Measurements from ENCODE around the gene PTPRG.

PTPRG gene

DNA sequence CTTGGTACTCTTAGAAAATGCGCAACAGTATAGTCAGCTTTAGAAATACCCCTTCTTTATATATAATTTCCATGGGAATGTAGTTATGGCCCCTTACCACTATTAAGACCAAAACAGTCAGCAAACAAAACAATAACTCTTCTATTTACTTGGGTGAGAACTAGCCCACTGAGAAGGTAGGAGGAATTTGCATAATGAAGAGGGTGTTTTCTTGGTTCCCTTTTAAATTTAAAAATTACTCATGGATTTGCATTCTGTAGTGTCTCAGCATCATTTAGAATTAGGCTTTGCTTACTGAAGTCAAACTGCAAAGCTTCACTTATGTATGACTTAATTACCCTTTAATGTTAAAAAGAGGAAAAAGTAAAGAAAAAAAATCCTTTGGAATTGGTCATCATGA lies 350.8 kb downstream of the PTPRG start:
- DNase-seq (ENCODE audit: low read depth) = no peak
- no peak overlapping the region for H3K4me3 ChIP-seq (ENCODE audit: low read length)
- no peak for TF ChIP-seq CTCF (IDR thresholded peaks at IDR 0.05; ENCODE audit: insufficient read depth, low read depth, low read length, missing control alignments)

GRCh38 chr3:61913701-61914100 lies 352.3 kb downstream of the PTPRG start:
- H3K4me3 ChIP-seq (ENCODE audit: low read length) = no peak overlapping the region
- peak; percentile 31 for DNase-seq (ENCODE audit: low read depth)
- no peak for TF ChIP-seq CTCF (IDR thresholded peaks at IDR 0.05; ENCODE audit: insufficient read depth, low read depth, low read length, missing control alignments)

- no peak for DNase-seq (ENCODE audit: low read depth)
- TF ChIP-seq CTCF (IDR thresholded peaks at IDR 0.05; ENCODE audit: insufficient read depth, low read depth, low read length, missing control alignments) = no peak
- no peak overlapping the region for H3K4me3 ChIP-seq (ENCODE audit: low read length)
These were observed 352.9 kb downstream of the PTPRG start for GRCh38 chr3:61914276-61914675.

DNA sequence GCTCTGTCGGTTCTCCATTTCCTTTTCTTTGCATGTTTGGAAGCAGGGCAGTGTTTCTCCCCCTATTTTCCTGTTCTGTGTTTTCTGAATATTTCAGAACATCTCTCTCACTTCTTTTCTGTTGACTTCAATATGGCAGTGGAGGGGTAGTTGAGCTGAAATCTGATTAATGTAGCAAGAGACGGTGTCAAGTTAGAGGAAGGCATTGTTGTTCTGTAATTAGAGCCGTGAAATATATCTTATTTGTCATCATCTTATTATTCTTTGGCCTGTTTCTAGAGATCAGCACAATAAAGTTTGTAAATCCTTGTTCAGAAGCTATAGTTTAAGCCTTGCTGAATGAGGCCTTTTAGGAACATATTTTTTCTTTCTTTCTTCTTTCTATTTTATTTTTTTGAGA lies 353.9 kb downstream of the PTPRG start:
- TF ChIP-seq CTCF (IDR thresholded peaks at IDR 0.05; ENCODE audit: insufficient read depth, low read depth, low read length, missing control alignments) = no peak
- DNase-seq (ENCODE audit: low read depth) = no peak
- H3K4me3 ChIP-seq (ENCODE audit: low read length) = no peak overlapping the region

DNA sequence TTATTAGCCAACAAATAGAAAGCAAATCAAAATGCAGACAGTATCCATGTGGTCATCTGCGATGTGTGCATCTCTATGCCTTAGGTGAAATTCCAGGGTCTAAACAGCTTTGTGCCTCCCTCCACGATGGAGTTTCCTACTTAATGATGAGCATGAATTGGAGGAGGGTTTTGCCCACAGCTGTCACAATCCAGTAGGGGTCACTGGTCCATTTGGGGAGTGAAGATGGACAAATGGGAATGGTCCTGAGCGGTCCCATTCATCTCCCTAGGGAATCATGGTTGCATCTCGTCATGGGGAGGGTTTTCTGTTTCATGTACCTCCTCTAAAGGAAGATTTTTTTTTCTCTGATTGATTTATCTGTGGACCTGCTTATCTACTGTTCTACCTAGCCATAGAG lies 358.0 kb downstream of the PTPRG start:
- H3K4me3 ChIP-seq (ENCODE audit: low read length) = no peak overlapping the region
- no peak for TF ChIP-seq CTCF (IDR thresholded peaks at IDR 0.05; ENCODE audit: insufficient read depth, low read depth, low read length, missing control alignments)
- no peak for DNase-seq (ENCODE audit: low read depth)

DNA sequence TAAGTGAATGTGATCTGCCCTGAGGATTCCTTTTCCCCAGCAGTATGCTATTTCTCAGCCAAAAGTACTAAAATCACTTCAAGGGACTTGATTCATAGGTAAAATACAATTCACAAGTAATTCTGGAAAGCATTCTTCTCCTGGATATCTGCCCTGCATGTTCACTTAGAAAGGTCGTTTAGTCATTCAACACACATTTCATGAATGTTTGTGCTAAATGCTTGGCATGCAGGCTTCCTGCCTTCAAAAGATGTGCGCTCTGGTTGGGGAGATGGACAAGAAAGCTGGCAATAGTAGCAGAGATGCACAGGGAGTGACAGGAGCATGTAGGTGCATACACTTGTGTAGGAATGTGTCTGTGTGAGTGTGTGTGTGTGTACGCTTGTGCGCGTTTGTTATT lies 360.7 kb downstream of the PTPRG start:
- no peak overlapping the region for H3K4me3 ChIP-seq (ENCODE audit: low read length)
- no peak for DNase-seq (ENCODE audit: low read depth)
- no peak for TF ChIP-seq CTCF (IDR thresholded peaks at IDR 0.05; ENCODE audit: insufficient read depth, low read depth, low read length, missing control alignments)

GRCh38 chr3:61924090-61924735 lies 362.8 kb downstream of the PTPRG start:
- no peak overlapping the region for H3K4me3 ChIP-seq (ENCODE audit: low read length)
- TF ChIP-seq CTCF (IDR thresholded peaks at IDR 0.05; ENCODE audit: insufficient read depth, low read depth, low read length, missing control alignments) = no peak
- no peak for DNase-seq (ENCODE audit: low read depth)
